VCaP (cell line): ENCODE measurements around the gene SPATA45.

Experiments
- H3K27ac ChIP-seq: fragments of 450-650 bp; 2 replicates; pipeline ENCODE4 v1.5.1; 2017
- CTCF ChIP-seq: fragments of 450-650 bp; conservative IDR thresholded peaks from 2 replicates; pipeline ENCODE4 v1.5.1; 2017; ENCODE audit warnings: mild to moderate bottlenecking, moderate library complexity

SPATA45 gene

GRCh38 chr1:212827171-212827776 is 20.2 kb downstream of the SPATA45 start:
- no peak for TF ChIP-seq CTCF
- no peak overlapping the region for H3K27ac ChIP-seq

GRCh38 chr1:212825798-212826452 is 21.5 kb downstream of the SPATA45 start:
- no peak for TF ChIP-seq CTCF
- H3K27ac ChIP-seq = no peak overlapping the region

- no peak for TF ChIP-seq CTCF
- H3K27ac ChIP-seq = no peak overlapping the region
Observed at GRCh38 chr1:212824201-212824600, 23.2 kb downstream of the SPATA45 start.

- TF ChIP-seq CTCF = no peak
- H3K27ac ChIP-seq = no peak overlapping the region
Observed at GRCh38 chr1:212822956-212823355, 24.5 kb downstream of the SPATA45 start.

- H3K27ac ChIP-seq = no peak overlapping the region
- TF ChIP-seq CTCF = no peak
Observed at GRCh38 chr1:212820969-212821368, 26.5 kb downstream of the SPATA45 start.

GRCh38 chr1:212819726-212820125 is 27.7 kb downstream of the SPATA45 start:
- no peak overlapping the region for H3K27ac ChIP-seq
- no peak for TF ChIP-seq CTCF

- no peak for TF ChIP-seq CTCF
- H3K27ac ChIP-seq = no peak overlapping the region
Observed at GRCh38 chr1:212816567-212817278, 30.7 kb downstream of the SPATA45 start.
